Measurements from ENCODE around the gene PRG3.
A peak's percentile ranks its signal among the peaks of the same experiment; 100 is the strongest.

The PRG3 gene

DNA sequence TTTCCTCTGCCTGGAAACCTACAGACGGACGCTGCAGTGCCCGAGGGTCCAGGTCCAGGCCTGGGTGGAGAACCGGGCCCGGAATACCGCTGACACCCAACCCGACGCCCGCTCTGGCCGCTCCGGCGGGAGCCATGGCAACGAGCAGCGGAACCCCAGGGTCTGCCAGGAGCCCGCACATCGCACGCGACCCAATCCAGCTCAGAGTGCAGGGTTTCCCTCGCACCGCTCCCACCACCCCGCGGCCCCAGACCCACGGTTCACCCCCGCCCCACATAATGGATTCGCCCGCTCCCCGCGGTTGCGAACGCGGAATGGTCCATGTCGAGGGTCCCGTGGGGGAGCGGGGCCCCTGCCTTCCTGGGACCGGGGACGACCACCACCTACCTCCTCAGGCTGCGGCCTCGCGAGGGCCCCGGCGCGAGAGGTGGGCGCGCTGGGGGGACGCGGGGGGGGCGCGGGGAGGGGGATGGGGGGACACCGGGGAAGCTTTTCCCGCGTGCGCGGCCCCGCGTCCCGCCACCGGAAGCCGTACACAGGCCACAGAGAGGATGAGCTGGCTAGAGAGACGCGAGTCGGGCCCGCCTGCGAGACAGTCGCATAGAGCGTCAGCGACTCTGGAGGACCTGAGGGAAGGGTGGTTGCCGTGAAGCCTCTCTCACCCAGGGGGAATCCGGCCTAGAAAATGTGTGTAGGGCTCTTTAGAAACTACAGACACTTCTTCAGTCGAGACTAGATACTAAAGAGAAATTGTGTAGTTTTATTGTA, 45.4 kb downstream of the PRG3 start, which contains the start of gene SSRP1:
TSS of gene SSRP1 (minus strand) at position 550 of the 768 bp plus-strand sequence. CDS start 771 bp downstream, outside the sequence.
- DNase-seq, result peak; percentile 96

DNA sequence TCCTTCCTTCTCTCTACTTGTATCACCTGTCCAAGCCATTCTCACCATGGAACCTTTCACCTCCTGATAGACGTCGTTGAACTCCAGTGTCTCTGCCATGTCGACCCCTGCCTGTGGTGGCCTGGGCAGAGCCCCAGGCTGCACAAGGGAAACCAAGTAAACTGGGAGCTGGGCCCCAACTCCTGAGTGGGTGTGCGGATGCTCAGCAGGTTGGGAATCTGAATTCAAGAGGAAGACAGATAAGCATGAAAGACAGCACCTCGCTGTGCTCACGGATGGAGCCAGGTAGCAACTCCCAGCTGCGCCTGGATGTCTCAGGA, 46.0 kb downstream of the PRG3 start:
- DNase-seq, result no peak

DNA sequence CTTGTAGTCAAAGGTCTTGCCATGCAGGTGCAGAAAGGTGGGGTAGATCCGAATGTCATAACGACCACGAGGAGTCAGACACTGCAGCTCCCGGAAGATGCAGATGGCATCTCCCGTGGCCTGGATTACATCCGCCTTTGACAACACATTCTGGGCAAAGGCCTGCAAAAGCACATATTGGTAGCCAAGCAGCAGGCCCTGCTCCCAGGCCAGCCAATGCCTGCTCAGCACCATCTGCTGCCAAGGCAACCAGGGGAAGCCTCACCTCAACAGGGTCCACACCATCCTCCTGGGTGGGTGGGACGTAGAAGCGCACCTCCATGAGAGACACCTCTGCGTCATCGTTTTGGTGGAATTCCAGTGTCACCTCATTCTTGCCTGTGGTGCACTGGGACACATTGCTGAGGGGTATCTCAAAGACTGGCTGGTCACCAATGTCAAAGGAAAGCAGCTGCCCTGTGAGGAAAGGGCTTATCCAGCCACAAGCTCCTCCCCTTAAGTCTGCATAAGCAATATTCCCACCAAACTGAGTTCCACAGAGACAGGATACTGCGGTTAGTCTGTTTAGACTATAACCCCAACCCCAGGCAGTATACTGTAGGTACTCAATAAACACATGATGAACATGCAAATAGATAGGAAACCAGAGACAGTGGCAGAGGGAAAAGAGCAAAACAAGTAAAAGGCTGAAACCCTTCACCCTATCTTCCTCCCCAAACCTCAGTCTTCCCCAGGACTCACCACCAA, 48.1 kb downstream of the PRG3 start:
- no peak for DNase-seq

DNA sequence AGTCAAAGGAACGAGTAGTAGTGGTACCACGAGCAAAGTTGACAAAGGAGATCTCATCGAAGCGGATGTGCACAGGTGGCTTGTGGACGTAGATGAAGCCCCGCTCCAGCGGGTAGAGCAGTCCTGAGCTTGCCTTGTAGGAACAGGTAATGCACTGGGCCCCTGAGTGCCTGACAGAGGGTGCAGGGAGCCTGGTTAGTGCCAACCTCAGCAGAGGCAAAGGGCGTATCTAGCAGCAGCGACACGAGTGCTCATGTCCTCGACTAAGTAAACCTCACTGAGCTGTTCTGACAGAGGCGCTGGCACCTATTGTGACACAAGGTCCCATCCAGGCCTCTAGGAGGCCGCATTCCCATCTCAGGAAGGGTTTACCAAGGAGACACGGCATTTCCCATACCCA, 49.2 kb downstream of the PRG3 start:
- DNase-seq, result no peak

DNA sequence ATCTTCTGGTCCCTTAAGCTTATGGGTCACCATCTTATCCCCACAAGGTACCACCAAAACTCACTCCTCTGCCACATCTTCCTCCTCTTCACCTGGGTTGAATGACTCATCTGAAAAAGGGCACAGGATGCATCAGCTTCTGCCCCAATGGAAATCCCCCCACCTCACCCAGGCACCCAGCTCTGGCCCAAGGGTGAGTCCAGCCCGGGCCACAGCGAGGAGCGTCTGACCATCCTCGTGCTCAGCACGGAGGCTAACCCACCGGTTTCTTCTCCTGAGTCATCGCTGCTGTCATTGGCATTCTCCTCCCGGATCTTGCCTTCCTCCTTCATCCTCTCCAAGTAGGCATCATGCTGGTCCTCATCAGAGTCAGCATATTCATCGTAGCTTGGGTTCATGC, 50.9 kb downstream of the PRG3 start:
- no peak for DNase-seq

DNA sequence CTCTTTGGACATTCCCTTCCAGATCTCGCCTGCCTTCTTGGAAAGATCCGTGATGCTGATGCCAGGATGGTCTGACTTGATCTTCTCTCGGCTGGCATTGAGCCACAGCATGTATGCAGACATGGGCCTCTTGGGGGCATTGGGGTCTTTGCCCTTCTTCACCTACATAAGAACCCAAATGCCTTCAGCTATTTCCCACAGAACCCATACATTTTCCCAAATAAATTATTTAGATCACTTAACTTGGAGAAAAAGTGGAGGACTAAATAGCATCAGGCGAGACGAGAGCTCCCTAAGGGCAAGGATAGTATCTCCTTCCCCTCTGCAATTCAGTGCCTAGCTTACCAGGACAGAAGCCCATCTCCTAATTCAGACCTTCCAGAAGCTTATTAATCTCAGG, 53.2 kb downstream of the PRG3 start:
- no peak for DNase-seq
